ENCODE results near the gene SIDT2. TPM values are rescaled to one million over a fixed set of nuclear protein-coding genes. Genes with fewer than 3 reads are reported as not detected.
"Not testable (repeated sequence)": the region's sequence is repeated elsewhere in the genome, so short reads cannot be mapped to it uniquely, and the experiment has no call there.

SIDT2 gene
- total RNA-seq, 2 experiments from 2014 or later = 20.2 to 23.6 TPM

GRCh38 chr11:117199916-117200812 lies 21.6 kb downstream of the SIDT2 start:
- ATAC-seq (no peak), DNase-seq (no peak)
- ChIA-PET CTCF (no interaction called here), POLR2A (no interaction called here)
- H3K27me3 Mint-ChIP-seq (ENCODE audit: low read depth) = no peaks in the 10 kb centered on the region
- peaks cover 9% of the 10 kb centered on the region for H3K36me3 Mint-ChIP-seq (ENCODE audit: low read depth)
- no peaks in the 10 kb centered on the region for H3K9me3 Mint-ChIP-seq (ENCODE audit: insufficient read depth)
- H3K4me1 Mint-ChIP-seq (ENCODE audit: low read depth) = no peaks in the 10 kb centered on the region
- H3K27ac Mint-ChIP-seq = no peak overlapping the region
- no peak overlapping the region for H3K4me3 Mint-ChIP-seq

- ATAC-seq = no peak
- Mint-ChIP-seq H3K4me3 (no peak overlapping the region), H3K27me3 (ENCODE audit: low read depth) (no peaks in the 10 kb centered on the region), H3K36me3 (ENCODE audit: low read depth) (peaks cover 13% of the 10 kb centered on the region), H3K27ac (no peak overlapping the region), H3K9me3 (ENCODE audit: insufficient read depth) (no peaks in the 10 kb centered on the region), H3K4me1 (ENCODE audit: low read depth) (no peaks in the 10 kb centered on the region)
- DNase-seq = no peak
- ChIA-PET POLR2A (interaction anchor here (1.0 kb wide), 1 partner anchor 18 kb away, joined by 3 read pairs; no protein-coding TSS in a partner anchor), CTCF (no interaction called here)
Measured at GRCh38 chr11:117200813-117201657, 22.5 kb downstream of the SIDT2 start.

GRCh38 chr11:117201658-117202305 lies 23.2 kb downstream of the SIDT2 start:
- ATAC-seq = no peak
- CTCF ChIA-PET = no interaction called here
- H3K9me3 Mint-ChIP-seq (ENCODE audit: insufficient read depth) = no peaks in the 10 kb centered on the region
- POLR2A ChIA-PET = interaction anchor here (1.0 kb wide), 1 partner anchor 17 kb away, joined by 3 read pairs; no protein-coding TSS in a partner anchor
- no peak for DNase-seq
- no peaks in the 10 kb centered on the region for H3K4me1 Mint-ChIP-seq (ENCODE audit: low read depth)
- H3K27me3 Mint-ChIP-seq (ENCODE audit: low read depth) = no peaks in the 10 kb centered on the region
- no peak overlapping the region for H3K4me3 Mint-ChIP-seq
- no peak overlapping the region for H3K27ac Mint-ChIP-seq
- H3K36me3 Mint-ChIP-seq (ENCODE audit: low read depth) = peaks cover 15% of the 10 kb centered on the region

- Mint-ChIP-seq H3K27me3 (ENCODE audit: low read depth) (no peaks in the 10 kb centered on the region), H3K27ac (no peak overlapping the region), H3K4me3 (no peak overlapping the region), H3K9me3 (ENCODE audit: insufficient read depth) (no peaks in the 10 kb centered on the region), H3K4me1 (ENCODE audit: low read depth) (no peaks in the 10 kb centered on the region), H3K36me3 (ENCODE audit: low read depth) (peaks cover 15% of the 10 kb centered on the region)
- POLR2A ChIA-PET = no interaction called here
- DNase-seq (no peak), ATAC-seq (no peak)
- CTCF ChIA-PET = no interaction called here
Measured at GRCh38 chr11:117202386-117203068, 24.0 kb downstream of the SIDT2 start.

- ChIA-PET CTCF (no interaction called here), POLR2A (no interaction called here)
- Mint-ChIP-seq H3K9me3 (ENCODE audit: insufficient read depth) (no peaks in the 10 kb centered on the region), H3K4me1 (ENCODE audit: low read depth) (no peaks in the 10 kb centered on the region), H3K4me3 (no peak overlapping the region), H3K36me3 (ENCODE audit: low read depth) (peaks cover 15% of the 10 kb centered on the region), H3K27me3 (ENCODE audit: low read depth) (no peaks in the 10 kb centered on the region), H3K27ac (no peak overlapping the region)
- DNase-seq (no peak), ATAC-seq (no peak)
Measured at GRCh38 chr11:117203069-117203407, 24.5 kb downstream of the SIDT2 start.

GRCh38 chr11:117204283-117205080 lies 25.9 kb downstream of the SIDT2 start:
- POLR2A ChIA-PET = interaction anchor here (1.1 kb wide), 1 partner anchor 10 kb away, joined by 4 read pairs; no protein-coding TSS in a partner anchor
- H3K27me3 Mint-ChIP-seq (ENCODE audit: low read depth) = no peaks in the 10 kb centered on the region
- H3K4me1 Mint-ChIP-seq (ENCODE audit: low read depth) = no peaks in the 10 kb centered on the region
- no peaks in the 10 kb centered on the region for H3K9me3 Mint-ChIP-seq (ENCODE audit: insufficient read depth)
- CTCF ChIA-PET = no interaction called here
- H3K27ac Mint-ChIP-seq = peak overlapping the region; percentile 34
- H3K36me3 Mint-ChIP-seq (ENCODE audit: low read depth) = peaks cover 20% of the 10 kb centered on the region
- ATAC-seq = no peak
- DNase-seq = no peak
- no peak overlapping the region for H3K4me3 Mint-ChIP-seq

GRCh38 chr11:117205211-117205818 lies 26.8 kb downstream of the SIDT2 start:
- H3K27me3 Mint-ChIP-seq (ENCODE audit: low read depth) = no peaks in the 10 kb centered on the region
- CTCF ChIA-PET = no interaction called here
- POLR2A ChIA-PET = no interaction called here
- ATAC-seq (no peak), DNase-seq (no peak)
- H3K27ac Mint-ChIP-seq = no peak overlapping the region
- H3K4me3 Mint-ChIP-seq = no peak overlapping the region
- peaks cover 24% of the 10 kb centered on the region for H3K36me3 Mint-ChIP-seq (ENCODE audit: low read depth)
- no peaks in the 10 kb centered on the region for H3K9me3 Mint-ChIP-seq (ENCODE audit: insufficient read depth)
- no peaks in the 10 kb centered on the region for H3K4me1 Mint-ChIP-seq (ENCODE audit: low read depth)

- CTCF ChIA-PET; H3K4me1 Mint-ChIP-seq (ENCODE audit: low read depth); H3K9me3 Mint-ChIP-seq (ENCODE audit: insufficient read depth); H3K27me3 Mint-ChIP-seq (ENCODE audit: low read depth); H3K27ac Mint-ChIP-seq; ATAC-seq; POLR2A ChIA-PET; DNase-seq; H3K4me3 Mint-ChIP-seq: not testable (repeated sequence)
- peaks cover 29% of the 10 kb centered on the region for H3K36me3 Mint-ChIP-seq (ENCODE audit: low read depth)
Measured at GRCh38 chr11:117206111-117206510, 27.6 kb downstream of the SIDT2 start.

- POLR2A ChIA-PET; CTCF ChIA-PET; ATAC-seq; H3K27me3 Mint-ChIP-seq (ENCODE audit: low read depth); H3K27ac Mint-ChIP-seq; H3K9me3 Mint-ChIP-seq (ENCODE audit: insufficient read depth); H3K4me1 Mint-ChIP-seq (ENCODE audit: low read depth); H3K4me3 Mint-ChIP-seq; DNase-seq: not testable (repeated sequence)
- peaks cover 35% of the 10 kb centered on the region for H3K36me3 Mint-ChIP-seq (ENCODE audit: low read depth)
Measured at GRCh38 chr11:117206859-117207258, 28.3 kb downstream of the SIDT2 start.

GRCh38 chr11:117207481-117207880 lies 28.9 kb downstream of the SIDT2 start:
- DNase-seq; H3K27me3 Mint-ChIP-seq (ENCODE audit: low read depth); CTCF ChIA-PET; H3K4me1 Mint-ChIP-seq (ENCODE audit: low read depth); POLR2A ChIA-PET; ATAC-seq; H3K4me3 Mint-ChIP-seq; H3K27ac Mint-ChIP-seq; H3K9me3 Mint-ChIP-seq (ENCODE audit: insufficient read depth): not testable (repeated sequence)
- H3K36me3 Mint-ChIP-seq (ENCODE audit: low read depth) = peaks cover 38% of the 10 kb centered on the region

- H3K4me1 Mint-ChIP-seq (ENCODE audit: low read depth); H3K4me3 Mint-ChIP-seq; H3K27ac Mint-ChIP-seq; H3K27me3 Mint-ChIP-seq (ENCODE audit: low read depth); CTCF ChIA-PET; H3K9me3 Mint-ChIP-seq (ENCODE audit: insufficient read depth); POLR2A ChIA-PET; ATAC-seq; DNase-seq: not testable (repeated sequence)
- peaks cover 48% of the 10 kb centered on the region for H3K36me3 Mint-ChIP-seq (ENCODE audit: low read depth)
Measured at GRCh38 chr11:117208710-117209109, 30.2 kb downstream of the SIDT2 start.
